Hematopoietic multipotent progenitor cell treated with erythropoietin and hydrocortisone succinate and interleukin-3 and kit ligand, for 8 days (in vitro differentiated cells): ENCODE data around the gene FTCD.

Source experiments
- DNase-seq: peaks from one replicate; pipeline ENCODE4 v3.0.0-alpha.2; 2015

The FTCD gene

GRCh38 chr21:46121286-46122221 is 33.8 kb downstream of the FTCD start:
- no peak for DNase-seq

- no peak for DNase-seq
These were observed 34.8 kb downstream of the FTCD start for GRCh38 chr21:46120301-46121285.

- no peak for DNase-seq
These were observed 35.6 kb downstream of the FTCD start for GRCh38 chr21:46119637-46120271.

- no peak for DNase-seq
These were observed 36.2 kb downstream of the FTCD start for GRCh38 chr21:46119144-46119636.

GRCh38 chr21:46118316-46119143 is 36.8 kb downstream of the FTCD start:
- DNase-seq: no peak

- no peak for DNase-seq
These were observed 37.6 kb downstream of the FTCD start for GRCh38 chr21:46117586-46118315.

- DNase-seq: no peak
These were observed 38.4 kb downstream of the FTCD start for GRCh38 chr21:46116776-46117585.

GRCh38 chr21:46116189-46116775 is 39.1 kb downstream of the FTCD start:
- DNase-seq: no peak

GRCh38 chr21:46115441-46116188 is 39.8 kb downstream of the FTCD start:
- DNase-seq: no peak

GRCh38 chr21:46114963-46115362 is 40.4 kb downstream of the FTCD start:
- no peak for DNase-seq

- DNase-seq: no peak
These were observed 41.7 kb downstream of the FTCD start for GRCh38 chr21:46113497-46114176.

GRCh38 chr21:46112725-46113215 is 42.6 kb downstream of the FTCD start:
- no peak for DNase-seq

GRCh38 chr21:46111857-46112724 is 43.3 kb downstream of the FTCD start:
- DNase-seq: no peak

- no peak for DNase-seq
These were observed 44.2 kb downstream of the FTCD start for GRCh38 chr21:46111193-46111571.

- no peak for DNase-seq
These were observed 44.7 kb downstream of the FTCD start for GRCh38 chr21:46110499-46111192.
